Epithelial cell of proximal tubule (primary cell): ENCODE measurements around the gene RELT. TPM values are rescaled to one million over a fixed set of nuclear protein-coding genes. Genes with fewer than 3 reads are reported as not detected.

ENCODE experiments used
- DNase-seq: peaks from one replicate; pipeline ENCODE4 v3.0.0-alpha.2; 2011; ENCODE audit warnings: low read depth
- H3K4me3 ChIP-seq: 2 replicates; pipeline ENCODE4 v1.5.1; 2011; ENCODE audit warnings: low read depth, mild to moderate bottlenecking, low read length
- total RNA-seq: library from RNA; depleted of rRNA; stranded (reverse); fragments of >200 nt; gene quantifications from 2 replicates; pipeline ENCODE4 v1.2.3, GENCODE V29; 2015
- TF ChIP-seq, protein P1 (sequence below): conservative IDR thresholded peaks from 2 replicates; pipeline ENCODE4 v1.5.1; 2012; ENCODE audit warnings: low read depth, mild to moderate bottlenecking, low read length

Gene RELT
- total RNA-seq, 1 donor from 2014 or later: 9.1 TPM

DNA sequence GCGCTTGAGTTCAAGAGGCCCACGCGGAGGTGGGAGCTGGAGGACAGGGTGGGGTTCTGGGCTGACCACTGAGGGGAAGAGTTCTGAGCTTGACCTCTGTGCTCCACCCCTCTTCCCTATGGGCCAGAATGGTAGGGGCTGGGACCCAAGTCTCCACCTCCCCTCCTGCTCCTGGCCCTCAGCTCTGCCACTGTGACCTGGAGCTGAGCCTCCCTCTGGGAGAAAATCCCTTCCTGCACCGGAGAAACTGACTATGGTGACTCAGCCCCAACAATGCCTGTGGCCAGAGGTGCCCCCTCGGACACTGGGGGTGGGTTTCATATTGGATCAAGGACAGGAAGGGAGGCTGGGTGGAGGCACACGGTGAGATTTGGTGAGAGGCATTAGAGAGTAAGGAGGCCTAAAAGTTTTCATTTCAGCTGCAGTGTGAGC, 23.0 kb downstream of the RELT start:
- no peak for DNase-seq
- TF ChIP-seq, protein P1, sequence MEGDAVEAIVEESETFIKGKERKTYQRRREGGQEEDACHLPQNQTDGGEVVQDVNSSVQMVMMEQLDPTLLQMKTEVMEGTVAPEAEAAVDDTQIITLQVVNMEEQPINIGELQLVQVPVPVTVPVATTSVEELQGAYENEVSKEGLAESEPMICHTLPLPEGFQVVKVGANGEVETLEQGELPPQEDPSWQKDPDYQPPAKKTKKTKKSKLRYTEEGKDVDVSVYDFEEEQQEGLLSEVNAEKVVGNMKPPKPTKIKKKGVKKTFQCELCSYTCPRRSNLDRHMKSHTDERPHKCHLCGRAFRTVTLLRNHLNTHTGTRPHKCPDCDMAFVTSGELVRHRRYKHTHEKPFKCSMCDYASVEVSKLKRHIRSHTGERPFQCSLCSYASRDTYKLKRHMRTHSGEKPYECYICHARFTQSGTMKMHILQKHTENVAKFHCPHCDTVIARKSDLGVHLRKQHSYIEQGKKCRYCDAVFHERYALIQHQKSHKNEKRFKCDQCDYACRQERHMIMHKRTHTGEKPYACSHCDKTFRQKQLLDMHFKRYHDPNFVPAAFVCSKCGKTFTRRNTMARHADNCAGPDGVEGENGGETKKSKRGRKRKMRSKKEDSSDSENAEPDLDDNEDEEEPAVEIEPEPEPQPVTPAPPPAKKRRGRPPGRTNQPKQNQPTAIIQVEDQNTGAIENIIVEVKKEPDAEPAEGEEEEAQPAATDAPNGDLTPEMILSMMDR: no peak
- no peak overlapping the region for H3K4me3 ChIP-seq

DNA sequence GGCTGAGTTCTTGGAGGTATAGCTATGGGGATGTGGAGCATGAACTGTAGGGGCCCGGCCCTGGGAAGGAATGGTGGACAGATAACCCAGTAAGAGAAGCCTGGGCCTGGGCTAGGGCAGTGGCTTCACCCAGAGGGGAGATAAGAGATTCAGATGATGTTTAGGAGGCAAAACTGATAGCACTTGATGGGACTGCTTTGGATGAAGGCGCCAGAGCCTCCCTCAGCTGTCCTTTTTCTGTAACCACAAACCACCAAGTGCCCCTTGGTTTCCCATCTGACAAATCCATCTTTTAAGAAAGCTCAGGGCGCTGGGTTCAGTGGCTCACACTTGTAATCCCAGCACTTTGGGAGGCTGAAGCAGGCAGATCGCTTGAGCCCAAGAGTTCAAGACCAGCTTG, 23.4 kb downstream of the RELT start:
- no peak overlapping the region for H3K4me3 ChIP-seq
- DNase-seq: no peak
- TF ChIP-seq, protein P1: no peak

DNA sequence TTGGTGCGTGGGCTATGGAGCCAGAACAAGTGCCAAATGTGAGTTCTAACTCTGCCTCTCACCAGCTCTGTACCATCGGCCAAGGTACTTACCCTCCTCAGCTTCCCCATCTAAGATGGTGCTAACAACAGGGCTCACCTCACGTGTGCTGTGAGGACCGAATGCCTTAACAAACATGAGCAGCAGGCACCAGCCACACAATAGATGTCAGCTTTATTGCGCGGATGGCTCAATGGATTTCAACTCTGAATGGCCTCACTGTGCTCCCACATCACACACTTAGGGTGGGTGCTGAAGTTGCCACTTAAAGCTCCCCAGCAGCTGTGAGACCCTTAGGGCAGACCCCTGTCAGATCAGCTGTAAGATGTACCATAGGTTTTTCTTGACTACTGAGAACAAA, 24.1 kb downstream of the RELT start:
- TF ChIP-seq, protein P1: no peak
- no peak for DNase-seq
- H3K4me3 ChIP-seq: no peak overlapping the region

DNA sequence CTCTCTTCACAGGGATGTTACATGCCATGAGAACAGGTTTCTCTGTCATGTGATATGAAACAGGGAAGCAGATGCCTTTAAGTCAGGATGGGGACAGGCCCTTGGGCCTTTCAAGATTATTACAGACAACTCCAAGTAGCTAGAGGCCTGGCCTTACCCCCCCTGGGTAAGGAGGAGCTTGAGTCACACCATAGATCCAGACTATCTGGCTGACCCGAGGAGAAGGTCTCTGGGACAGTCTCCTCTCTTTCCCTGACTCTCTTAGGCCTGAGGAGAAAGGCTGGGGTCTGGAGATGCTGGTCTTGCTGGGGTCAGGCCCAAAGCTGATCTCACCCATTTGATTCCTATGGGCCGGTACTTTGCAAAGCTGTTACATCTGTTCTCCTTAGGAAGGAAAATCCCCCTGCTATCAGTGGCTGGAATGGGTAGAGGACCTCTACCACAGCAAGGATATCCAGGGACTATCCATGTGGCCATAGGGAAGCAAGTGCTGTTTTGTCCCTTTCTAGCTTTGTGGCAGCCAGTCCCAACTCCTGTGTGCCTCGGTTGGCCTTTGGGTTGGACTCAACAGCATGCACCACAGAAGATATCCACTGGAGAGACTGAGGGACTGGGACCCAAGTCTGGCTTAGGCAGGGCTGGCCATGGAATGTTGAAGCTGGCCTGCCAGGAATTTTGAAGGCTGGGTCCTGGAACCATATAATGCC, 25.2 kb downstream of the RELT start:
- H3K4me3 ChIP-seq: no peak overlapping the region
- DNase-seq: no peak
- TF ChIP-seq, protein P1: no peak

DNA sequence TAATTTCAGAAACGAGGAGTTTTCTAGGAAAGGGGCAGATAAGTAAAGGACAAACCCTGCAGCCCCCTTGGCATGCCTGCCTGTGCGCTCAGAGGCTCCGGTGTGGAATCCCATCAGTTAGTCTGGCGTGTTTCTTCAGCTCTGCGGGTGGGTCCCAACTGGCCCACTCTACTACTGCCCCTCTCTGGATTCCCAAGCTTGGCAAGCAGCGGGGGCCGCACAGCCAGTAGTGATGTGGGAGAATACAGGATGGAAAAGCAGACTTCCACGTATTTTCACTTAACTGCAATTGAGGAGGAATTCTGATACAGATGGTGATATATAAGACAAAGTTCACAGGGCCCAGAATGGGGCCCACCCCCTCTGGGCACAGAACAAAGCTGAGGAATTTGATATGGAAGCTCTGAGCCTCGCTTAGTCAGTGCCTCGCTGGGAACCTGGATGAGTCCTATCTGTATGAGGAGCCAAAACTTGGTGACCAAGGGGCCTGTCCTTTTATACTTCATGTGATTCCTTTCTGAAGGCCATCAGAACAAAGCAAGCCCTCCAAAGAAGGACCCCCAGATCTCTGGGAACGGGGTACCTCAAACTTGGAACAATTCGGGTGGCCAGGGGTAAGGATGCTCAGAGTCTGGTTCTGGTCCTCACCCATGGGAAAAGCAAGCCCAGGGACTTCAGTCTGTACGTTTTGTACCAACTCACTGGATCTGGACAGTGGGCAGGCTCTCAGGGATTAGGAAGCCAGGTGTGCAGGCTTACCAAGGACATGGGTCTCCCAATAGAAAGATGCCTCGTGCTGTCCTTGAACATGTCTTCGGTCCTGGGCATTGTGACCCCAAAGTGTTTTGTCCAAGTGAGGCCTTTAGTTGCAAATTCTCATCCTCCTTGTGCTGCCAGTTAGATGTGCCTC, 26.0 kb downstream of the RELT start:
- TF ChIP-seq, protein P1: no peak
- DNase-seq: no peak
- no peak overlapping the region for H3K4me3 ChIP-seq

DNA sequence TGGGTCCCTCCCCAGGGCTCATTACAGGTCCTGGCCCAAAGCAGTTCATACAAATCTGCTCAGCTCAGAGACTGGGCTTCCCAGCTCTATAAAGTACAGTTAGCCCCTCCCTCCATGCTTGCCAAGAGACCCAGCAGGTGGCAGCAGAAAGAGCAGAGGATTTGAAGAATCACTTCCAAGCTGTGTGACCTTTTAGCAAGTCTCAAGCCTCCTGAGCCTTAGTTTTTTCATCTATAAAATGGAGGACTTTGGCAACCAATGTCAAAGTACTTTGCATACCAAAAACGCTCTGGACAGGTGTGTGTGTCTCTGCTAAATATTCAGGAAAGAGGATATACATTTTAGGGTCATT, 26.6 kb downstream of the RELT start:
- no peak overlapping the region for H3K4me3 ChIP-seq
- TF ChIP-seq, protein P1: peak; percentile 56
- DNase-seq: no peak
